Kidney (tissue), 14 donors: ENCODE data around the gene RBL2. TPM values are rescaled to one million over a fixed set of nuclear protein-coding genes. Genes with fewer than 3 reads are reported as not detected.

ENCODE experiments used
- DNase-seq, 5 donors: peaks; one replicate each; pipeline ENCODE4 v3.0.0-alpha.2; 2013 to 2020
- FAIRE-seq: peaks from 2 replicates; lab custom pipeline; 2012; peaks lifted over from hg19 to GRCh38; lab: Jason Lieb, UNC
- H3K27ac ChIP-seq, 2 donors: one replicate each; pipeline ENCODE4 v1.7.0; 2013; ENCODE audit warnings: low read depth in 2 of 2, low read length in 2 of 2, inconsistent platforms in 1 of 2
- H3K27me3 ChIP-seq: one replicate; pipeline ENCODE4 v1.7.1; 2013; ENCODE audit warnings: low read length, inconsistent platforms; ENCODE audit not compliant: control insufficient read depth, insufficient read depth
- H3K36me3 ChIP-seq, 3 donors: one replicate each; pipeline versions ENCODE4 v1.7.0 to v1.7.1; 2013; ENCODE audit warnings: low read length in 3 of 3, control low read depth in 1 of 3, inconsistent platforms in 1 of 3; ENCODE audit not compliant: insufficient read depth in 3 of 3, control insufficient read depth in 2 of 3
- H3K4me1 ChIP-seq, 3 donors: one replicate each; pipeline versions ENCODE4 v1.7.0 to v1.7.1; 2013; ENCODE audit warnings: low read length in 3 of 3, inconsistent platforms in 1 of 3, low read depth in 1 of 3; ENCODE audit not compliant: control insufficient read depth in 2 of 3, insufficient read depth in 2 of 3
- H3K4me3 ChIP-seq, 3 donors: one replicate each; pipeline versions ENCODE4 v1.7.0 to v1.8.1; 2013; ENCODE audit warnings: low read length in 3 of 3, control low read depth in 1 of 3, inconsistent platforms in 1 of 3
- H3K9ac ChIP-seq, 3 donors: one replicate each; pipeline versions ENCODE4 v1.7.0 to v1.7.1; 2013; ENCODE audit warnings: low read length in 3 of 3, control low read depth in 1 of 3, inconsistent platforms in 1 of 3
- H3K9me3 ChIP-seq, 3 donors: one replicate each; pipeline versions ENCODE4 v1.7.0 to v1.7.1; 2013; ENCODE audit warnings: low read length in 3 of 3, control low read depth in 1 of 3, inconsistent platforms in 1 of 3; ENCODE audit not compliant: control insufficient read depth in 2 of 3, insufficient read depth in 1 of 3
- intact Hi-C: fragments of 100-400 bp; cut with DNase I; formaldehyde crosslinking; loops from one replicate; pipeline ENCODE4 v1.11.1; 2022
- polyA plus RNA-seq: library from polyadenylated mRNA; stranded (reverse); fragments of 350-450 nt; fragmentation: Illumina TruSeq; extraction: RNeasy Lipid Tissue Mini Kit (QIAGEN cat#74804); gene quantifications from one replicate; pipeline ENCODE4 v1.2.3, GENCODE V29; 2014; ENCODE audit warnings: low read depth, low replicate concordance; ENCODE audit not compliant: insufficient read depth
- total RNA-seq: library from RNA; stranded (reverse); fragmentation: NEBNext Ultra II Directional; extraction: Animal tissue kit (Norgen Biotek cat#: 25700); gene quantifications from one replicate; pipeline ENCODE4 v1.2.1, GENCODE V29; 2021
- TF ChIP-seq, protein P1 (sequence below): IDR thresholded peaks from 3 replicates; pipeline ENCODE4 v1.5.1; 2012; ENCODE audit warnings: mild to moderate bottlenecking, moderate library complexity, borderline replicate concordance; ENCODE audit not compliant: insufficient read depth; ENCODE audit errors: extremely low read depth
- donor health status: control.
- donor health status: control.
- donor health status: control.
- donor health status: control.
- donor health status: control.
- donor health status: DM: yes; HTN: yes; CAD: no.
- donor health status: Normal renal cell carcinoma (clear cell type).

RBL2 gene
- total and polyA plus RNA-seq, 2 donors from 2014 or later, result 22.7 to 67.9 TPM

GRCh38 chr16:53449816-53450517 lies 15.7 kb downstream of the RBL2 start:
- H3K36me3 ChIP-seq, result peaks cover 2 to 16% (median 3%) of the 10 kb centered on the region in 3 donors

GRCh38 chr16:53453928-53454327 lies 19.7 kb downstream of the RBL2 start:
- Histone ChIP-seq H3K9me3 (no peaks in the 10 kb centered on the region), H3K9ac (no peak overlapping the region), H3K4me3 (no peak overlapping the region), H3K4me1 (no peaks in the 10 kb centered on the region), H3K27me3 (no peaks in the 10 kb centered on the region), H3K27ac (no peak overlapping the region), H3K36me3 (peaks cover 5 to 19% (median 13%) of the 10 kb centered on the region in 3 donors)
- no peak for DNase-seq
- intact Hi-C loops, result no loop called here
- no peak for FAIRE-seq
- TF ChIP-seq, protein P1, sequence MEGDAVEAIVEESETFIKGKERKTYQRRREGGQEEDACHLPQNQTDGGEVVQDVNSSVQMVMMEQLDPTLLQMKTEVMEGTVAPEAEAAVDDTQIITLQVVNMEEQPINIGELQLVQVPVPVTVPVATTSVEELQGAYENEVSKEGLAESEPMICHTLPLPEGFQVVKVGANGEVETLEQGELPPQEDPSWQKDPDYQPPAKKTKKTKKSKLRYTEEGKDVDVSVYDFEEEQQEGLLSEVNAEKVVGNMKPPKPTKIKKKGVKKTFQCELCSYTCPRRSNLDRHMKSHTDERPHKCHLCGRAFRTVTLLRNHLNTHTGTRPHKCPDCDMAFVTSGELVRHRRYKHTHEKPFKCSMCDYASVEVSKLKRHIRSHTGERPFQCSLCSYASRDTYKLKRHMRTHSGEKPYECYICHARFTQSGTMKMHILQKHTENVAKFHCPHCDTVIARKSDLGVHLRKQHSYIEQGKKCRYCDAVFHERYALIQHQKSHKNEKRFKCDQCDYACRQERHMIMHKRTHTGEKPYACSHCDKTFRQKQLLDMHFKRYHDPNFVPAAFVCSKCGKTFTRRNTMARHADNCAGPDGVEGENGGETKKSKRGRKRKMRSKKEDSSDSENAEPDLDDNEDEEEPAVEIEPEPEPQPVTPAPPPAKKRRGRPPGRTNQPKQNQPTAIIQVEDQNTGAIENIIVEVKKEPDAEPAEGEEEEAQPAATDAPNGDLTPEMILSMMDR, result no peak

More at GRCh38 chr16:53449816-53450517, 15.7 kb downstream of the RBL2 start:
- H3K4me3 ChIP-seq, result no peak overlapping the region
- no peak overlapping the region for H3K9ac ChIP-seq
- no peaks in the 10 kb centered on the region for H3K9me3 ChIP-seq
- intact Hi-C loops, result no loop called here
- no peak for DNase-seq
- no peaks in the 10 kb centered on the region for H3K4me1 ChIP-seq
- FAIRE-seq, result no peak
- H3K27ac ChIP-seq, result no peak overlapping the region
- TF ChIP-seq, protein P1, result no peak
- H3K27me3 ChIP-seq, result no peaks in the 10 kb centered on the region

DNA sequence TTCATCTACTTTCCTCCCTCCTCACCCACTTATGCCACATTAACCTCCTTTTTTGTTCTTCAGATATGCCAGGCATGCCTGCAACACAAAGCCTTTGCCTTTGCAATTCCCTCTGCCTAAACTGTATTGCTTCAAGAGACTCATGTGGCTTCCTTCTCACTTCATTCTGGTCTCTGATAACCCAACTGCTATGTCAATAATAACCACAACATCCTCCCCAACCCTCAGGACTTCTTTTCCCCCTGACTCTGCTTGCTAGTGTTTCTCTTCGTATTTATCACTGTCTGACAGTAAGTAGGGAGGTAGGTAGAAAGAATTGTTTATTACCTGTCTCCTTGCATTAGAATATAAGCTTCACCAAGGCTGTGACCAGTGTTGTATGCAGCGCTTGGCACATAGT lies 22.4 kb downstream of the RBL2 start:
- no peak for FAIRE-seq
- no peak overlapping the region for H3K9ac ChIP-seq
- no peaks in the 10 kb centered on the region for H3K4me1 ChIP-seq
- no peak overlapping the region for H3K27ac ChIP-seq
- no peak overlapping the region for H3K4me3 ChIP-seq
- no peaks in the 10 kb centered on the region for H3K9me3 ChIP-seq
- TF ChIP-seq, protein P1, result no peak
- H3K36me3 ChIP-seq, result peaks cover 7 to 27% (median 22%) of the 10 kb centered on the region in 3 donors
- DNase-seq, result no peak
- intact Hi-C loops, result no loop called here
- H3K27me3 ChIP-seq, result no peaks in the 10 kb centered on the region
